Upper lobe of left lung (tissue), 6 donors: ENCODE measurements around the gene DOCK4. TPM values are rescaled to one million over a fixed set of nuclear protein-coding genes. Genes with fewer than 3 reads are reported as not detected.

Experiments
- ATAC-seq, 2 donors: fragments of 200-7000 bp; cut with Tn5 transposase; one replicate each; pipeline ENCODE4 v1.9.1; 2022; ENCODE audit warnings: mild to moderate bottlenecking in 2 of 2, moderate library complexity in 2 of 2; ENCODE audit not compliant: low FRiP score in 2 of 2
- DNase-seq, 2 donors: peaks; one replicate each; pipeline ENCODE4 v3.0.0-alpha.2; 2019 to 2020
- H3K27ac ChIP-seq, 4 donors: fragments of 200-600 bp; sonication (generic); one replicate each; pipeline ENCODE4 v1.5.1; 2016 to 2019
- H3K27me3 ChIP-seq, 4 donors: fragments of 200-600 bp; sonication (generic); one replicate each; pipeline ENCODE4 v1.5.1; 2017 to 2019
- H3K36me3 ChIP-seq, 4 donors: fragments of 200-600 bp; sonication (generic); one replicate each; pipeline ENCODE4 v1.5.1; 2016 to 2019
- H3K4me1 ChIP-seq, 4 donors: fragments of 200-600 bp; sonication (generic); one replicate each; pipeline ENCODE4 v1.5.1; 2018 to 2019
- H3K4me3 ChIP-seq, 4 donors: fragments of 200-600 bp; sonication (generic); one replicate each; pipeline ENCODE4 v1.5.1; 2017 to 2019; ENCODE audit warnings: mild to moderate bottlenecking in 2 of 4, moderate library complexity in 1 of 4
- H3K9me3 ChIP-seq, 4 donors: fragments of 200-600 bp; sonication (generic); one replicate each; pipeline ENCODE4 v1.5.1; 2018 to 2019
- CTCF ChIP-seq, 6 experiments: fragments of 450-650 bp in 4 of 6; fragments of 200-600 bp in 2 of 6; sonication (generic) in 2 of 6; IDR thresholded peaks; one replicate each; pipeline ENCODE4 v1.5.1; 2016 to 2019; ENCODE audit warnings: antibody characterized with exemption in 6 of 6
- EP300 ChIP-seq, 4 donors: sonication (generic); formaldehyde crosslinking; IDR thresholded peaks; one replicate each; pipeline ENCODE4 v1.5.1; 2017; ENCODE audit warnings: antibody characterized with exemption in 4 of 4, control low read depth in 2 of 4
- POLR2A ChIP-seq, 4 donors: fragments of 450-650 bp; IDR thresholded peaks; one replicate each; pipeline ENCODE4 v1.5.1; 2016 to 2017; ENCODE audit warnings: antibody characterized with exemption in 4 of 4, mild to moderate bottlenecking in 2 of 4
- POLR2AphosphoS5 ChIP-seq, 2 donors: sonication (generic); formaldehyde crosslinking; IDR thresholded peaks; one replicate each; pipeline ENCODE4 v1.5.1; 2017; ENCODE audit warnings: antibody characterized with exemption in 2 of 2
- WGBS, 2 donors: methylation state at CpG; one replicate each; pipeline ENCODE4 v1.1.5; 2017 to 2018; 5-methylcytosine and 5-hydroxymethylcytosine counted together
- total RNA-seq, 6 donors: library from RNA; depleted of rRNA in 4 of 6; stranded (reverse); fragments of >200 nt in 4 of 6; gene quantifications; one replicate each; pipeline versions ENCODE4 v1.1.0 to v1.2.1, GENCODE V29; 2016 to 2021
- donor health status: DM: no; HTN: no; CAD: no; lungs with moderate emphysema.
- donor health status: DM: no; HTN: yes; CAD: no; lungs with severe emphysema.

Gene DOCK4
- total RNA-seq, 6 donors from 2014 or later, result 53.6 to 166 (median 100) TPM

- Histone ChIP-seq H3K4me3 (no peak overlapping the region), H3K4me1 (peaks cover 16 to 41% (median 25%) of the 10 kb centered on the region in 4 donors), H3K36me3 (no peaks in the 10 kb centered on the region), H3K27me3 (no peaks in the 10 kb centered on the region), H3K9me3 (no peaks in the 10 kb centered on the region), H3K27ac (no peak overlapping the region)
- WGBS, 2 donors, result 75 to 77% methylated on average over 6 of the region's 6 CpGs
- TF ChIP-seq CTCF (IDR thresholded peaks at IDR 0.05), result no peak
- no peak for TF ChIP-seq POLR2A (IDR thresholded peaks at IDR 0.05)
- ATAC-seq, result no peak
- no peak for DNase-seq
Measured at GRCh38 chr7:112197322-112197721, 8.9 kb downstream of the DOCK4 start.

GRCh38 chr7:112195717-112196116, 10.5 kb downstream of the DOCK4 start:
- Histone ChIP-seq H3K27ac (no peak overlapping the region), H3K27me3 (no peaks in the 10 kb centered on the region), H3K9me3 (no peaks in the 10 kb centered on the region), H3K4me3 (no peak overlapping the region), H3K4me1 (peaks cover 16 to 44% (median 31%) of the 10 kb centered on the region in 4 donors), H3K36me3 (no peaks in the 10 kb centered on the region)
- TF ChIP-seq CTCF (IDR thresholded peaks at IDR 0.05) (no peak), EP300 (IDR thresholded peaks at IDR 0.05) (no peak)
- WGBS, 2 donors, result 73 to 75% methylated on average over 5 of the region's 5 CpGs
- ATAC-seq, result no peak
- no peak for DNase-seq

GRCh38 chr7:112193915-112194502, 12.2 kb downstream of the DOCK4 start:
- no peak for DNase-seq
- Histone ChIP-seq H3K27me3 (no peaks in the 10 kb centered on the region), H3K4me3 (no peak overlapping the region), H3K4me1 (peaks cover 6 to 39% (median 23%) of the 10 kb centered on the region in 4 donors), H3K36me3 (no peaks in the 10 kb centered on the region), H3K9me3 (no peaks in the 10 kb centered on the region), H3K27ac (peak overlapping the region in 1 of 4 donors; percentile 17)
- TF ChIP-seq POLR2A (IDR thresholded peaks at IDR 0.05) (no peak), EP300 (IDR thresholded peaks at IDR 0.05) (no peak), POLR2AphosphoS5 (IDR thresholded peaks at IDR 0.05) (no peak), CTCF (IDR thresholded peaks at IDR 0.05) (no peak)
- ATAC-seq, result no peak

- Histone ChIP-seq H3K27ac (peak overlapping the region in 2 of 4 donors; percentile 48 to 73), H3K4me1 (peaks cover 0 to 35% (median 23%) of the 10 kb centered on the region in 4 donors), H3K27me3 (no peaks in the 10 kb centered on the region), H3K9me3 (no peaks in the 10 kb centered on the region), H3K4me3 (no peak overlapping the region), H3K36me3 (no peaks in the 10 kb centered on the region)
- ATAC-seq (peak in 1 of 2 donors; percentile 77), DNase-seq (no peak)
- peak in 1 of 4 donors; percentile 19 for TF ChIP-seq EP300 (IDR thresholded peaks at IDR 0.05)
- no peak for TF ChIP-seq POLR2A (IDR thresholded peaks at IDR 0.05)
- 54 to 60% methylated on average over 4 of the region's 4 CpGs for WGBS, 2 donors
Measured at GRCh38 chr7:112192236-112193154, 13.7 kb downstream of the DOCK4 start.

- H3K9me3 ChIP-seq, result no peaks in the 10 kb centered on the region
- no peaks in the 10 kb centered on the region for H3K36me3 ChIP-seq
- peak overlapping the region in 2 of 4 donors; percentile 27 to 32 for H3K27ac ChIP-seq
- no peak overlapping the region for H3K4me3 ChIP-seq
- DNase-seq, result no peak
- no peak for ATAC-seq
- WGBS, 2 donors, result 66 to 83% methylated on average over 2 of the region's 2 CpGs
- no peak for TF ChIP-seq POLR2A (IDR thresholded peaks at IDR 0.05)
- TF ChIP-seq EP300 (IDR thresholded peaks at IDR 0.05), result no peak
- TF ChIP-seq CTCF (IDR thresholded peaks at IDR 0.05), result no peak
- no peak for TF ChIP-seq POLR2AphosphoS5 (IDR thresholded peaks at IDR 0.05)
- no peaks in the 10 kb centered on the region for H3K27me3 ChIP-seq
- H3K4me1 ChIP-seq, result peaks cover 10 to 52% (median 31%) of the 10 kb centered on the region in 4 donors
Measured at GRCh38 chr7:112190120-112190519, 16.1 kb downstream of the DOCK4 start.
